G401.6 (cell line): Measurements from ENCODE around the gene DLG5.

ENCODE experiments used
- FAIRE-seq: peaks from 2 replicates; lab custom pipeline; 2012; peaks lifted over from hg19 to GRCh38; lab: Jason Lieb, UNC

The DLG5 gene

GRCh38 chr10:77843264-77843663 lies 83.3 kb downstream of the DLG5 start:
- no peak for FAIRE-seq

- no peak for FAIRE-seq
Observed at GRCh38 chr10:77842652-77843212, 83.8 kb downstream of the DLG5 start.

DNA sequence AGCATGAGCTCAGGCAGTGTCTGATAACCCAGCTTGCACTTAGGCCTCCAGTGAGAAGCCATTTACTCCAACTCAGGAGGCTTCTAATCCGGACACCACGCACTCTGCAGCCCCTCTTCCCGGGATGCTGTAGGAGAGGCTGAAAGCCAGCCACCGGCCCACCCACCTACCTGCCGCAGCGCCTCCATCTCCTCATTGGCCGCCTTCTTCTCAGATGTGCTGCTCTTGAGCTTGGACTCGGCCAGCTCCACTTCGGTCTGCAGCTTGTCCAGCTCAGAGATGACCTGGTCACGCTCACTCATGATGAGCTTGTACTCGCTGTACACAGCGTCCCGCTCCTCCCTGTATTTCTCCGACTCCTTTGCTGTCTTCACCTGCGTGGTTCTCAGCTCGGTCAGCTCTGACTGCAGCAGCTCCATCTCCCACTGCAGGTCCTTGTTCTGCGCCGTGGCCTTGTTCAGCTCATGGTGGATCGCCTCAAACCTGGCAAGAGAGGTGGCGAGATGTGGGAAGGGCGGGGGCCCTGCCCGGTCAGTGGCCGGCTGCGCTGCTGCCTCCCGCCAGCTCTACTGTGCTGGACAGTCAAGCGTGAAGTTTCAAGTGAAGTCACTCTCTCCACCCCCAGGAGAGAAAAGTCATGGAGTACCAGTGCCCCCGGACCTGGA lies 84.7 kb downstream of the DLG5 start:
- no peak for FAIRE-seq

- no peak for FAIRE-seq
Observed at GRCh38 chr10:77840636-77841035, 85.9 kb downstream of the DLG5 start.

- FAIRE-seq: no peak
Observed at GRCh38 chr10:77837925-77838595, 88.5 kb downstream of the DLG5 start.

DNA sequence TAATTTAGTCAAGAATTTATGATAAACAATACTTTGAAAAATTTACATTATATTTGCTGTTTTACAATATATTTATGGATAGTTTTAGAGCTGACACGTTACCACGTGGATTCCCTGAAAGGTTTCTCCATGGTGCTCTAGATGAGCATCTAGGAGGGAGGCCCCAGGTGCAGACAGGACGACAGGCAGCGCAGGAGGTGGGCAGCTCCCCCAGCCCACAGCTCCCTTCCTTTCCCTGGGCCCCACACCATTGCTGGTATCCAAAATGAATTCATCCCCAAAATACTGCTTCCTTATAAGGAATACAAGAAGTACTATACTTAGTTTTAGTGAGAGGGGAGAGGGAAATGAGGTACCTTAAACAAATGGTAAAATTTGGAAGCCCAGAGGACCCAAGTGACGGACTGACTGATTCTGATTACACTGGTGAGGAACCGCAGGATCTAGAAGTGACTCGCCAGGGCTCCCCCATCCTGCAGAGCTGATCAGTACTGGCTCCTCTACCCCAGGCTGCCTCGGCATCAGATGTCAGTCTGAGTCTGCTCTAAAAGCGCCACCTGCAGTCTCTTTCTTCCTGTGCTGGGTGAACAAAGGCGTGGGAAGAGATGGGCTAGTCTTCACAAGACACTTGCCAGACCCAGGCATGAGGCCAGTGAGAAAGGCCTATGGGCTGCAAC lies 89.2 kb downstream of the DLG5 start:
- FAIRE-seq: no peak

DNA sequence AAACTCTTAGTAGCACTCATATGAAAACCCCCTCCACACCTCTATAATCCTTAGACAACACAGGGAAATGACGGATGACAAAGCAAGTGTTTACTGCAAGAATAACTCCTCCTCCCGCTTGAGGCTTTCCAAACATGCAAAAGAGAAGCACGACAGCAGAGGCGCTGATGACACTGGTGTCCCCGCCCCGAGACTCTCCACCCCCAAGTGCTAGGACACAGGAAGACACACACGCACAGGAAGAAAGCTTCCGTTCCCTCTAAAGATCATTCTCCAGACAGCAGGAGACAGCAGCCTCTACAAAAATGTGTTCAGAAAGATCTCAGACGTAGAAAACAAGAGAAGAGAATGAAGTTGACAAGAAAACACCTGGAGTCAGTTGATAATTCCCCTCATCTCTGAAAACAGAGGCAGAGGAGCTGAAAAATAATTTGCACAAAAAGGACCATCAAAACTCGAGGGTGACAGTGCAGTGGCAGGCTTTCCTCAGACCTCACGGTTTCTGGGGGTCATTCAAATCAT lies 90.2 kb downstream of the DLG5 start:
- FAIRE-seq: no peak

DNA sequence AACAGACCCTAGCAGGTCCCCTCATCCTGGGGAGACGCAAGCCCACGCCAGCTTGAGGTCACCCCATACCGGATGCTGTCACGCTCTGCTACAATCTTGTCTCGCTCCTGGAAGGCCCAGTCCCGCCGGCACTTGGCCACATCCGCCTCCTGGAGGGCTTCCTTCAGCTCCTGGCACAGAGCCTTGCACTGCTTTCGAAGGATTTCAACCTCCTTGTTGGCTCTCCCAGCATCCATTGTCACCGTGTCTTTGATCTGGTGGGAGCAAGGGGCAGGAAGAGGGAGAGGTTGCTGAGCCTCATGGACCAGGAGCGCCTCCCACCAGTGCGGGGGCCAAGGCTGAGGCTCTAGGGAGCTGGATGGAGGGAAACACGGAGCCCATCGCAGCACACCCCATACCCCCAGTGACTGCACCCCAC lies 90.9 kb downstream of the DLG5 start:
- no peak for FAIRE-seq

DNA sequence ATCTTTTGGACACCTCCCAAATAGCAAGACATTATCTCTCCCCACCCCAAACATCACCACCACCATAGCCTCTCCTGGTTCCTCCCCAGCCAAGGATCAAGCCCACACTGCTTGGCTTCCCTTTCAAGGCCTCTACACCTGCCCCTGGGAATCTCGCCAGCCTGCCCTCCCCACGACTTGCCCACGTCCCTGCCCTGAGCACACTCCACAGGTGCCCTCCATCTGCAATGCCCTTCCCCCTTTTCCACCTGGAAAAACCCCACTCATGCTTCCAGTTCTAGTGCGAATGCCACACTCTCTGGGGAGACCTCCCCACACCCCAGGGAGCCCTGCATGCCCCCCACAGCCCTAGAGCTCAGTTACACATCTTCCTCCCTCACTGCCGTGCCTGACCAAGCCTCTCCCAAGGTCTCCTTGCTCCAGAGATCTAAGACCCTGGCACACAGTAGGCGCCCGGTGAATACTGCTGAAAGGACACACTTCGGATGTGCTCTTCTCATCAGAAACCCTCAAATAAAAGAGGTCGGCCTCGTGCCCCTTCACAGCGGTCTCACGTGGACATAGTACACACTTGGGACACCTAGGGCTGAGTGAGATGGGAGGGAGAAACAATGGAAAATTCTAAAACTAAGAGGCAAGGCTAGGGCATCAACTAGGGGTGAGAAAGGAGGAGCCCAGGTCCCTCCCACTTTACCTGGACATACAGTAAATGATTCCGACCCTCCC lies 91.4 kb downstream of the DLG5 start:
- no peak for FAIRE-seq

- no peak for FAIRE-seq
Observed at GRCh38 chr10:77834540-77834939, 92.0 kb downstream of the DLG5 start.

- no peak for FAIRE-seq
Observed at GRCh38 chr10:77833792-77834191, 92.8 kb downstream of the DLG5 start.

GRCh38 chr10:77833225-77833624 lies 93.3 kb downstream of the DLG5 start:
- no peak for FAIRE-seq

DNA sequence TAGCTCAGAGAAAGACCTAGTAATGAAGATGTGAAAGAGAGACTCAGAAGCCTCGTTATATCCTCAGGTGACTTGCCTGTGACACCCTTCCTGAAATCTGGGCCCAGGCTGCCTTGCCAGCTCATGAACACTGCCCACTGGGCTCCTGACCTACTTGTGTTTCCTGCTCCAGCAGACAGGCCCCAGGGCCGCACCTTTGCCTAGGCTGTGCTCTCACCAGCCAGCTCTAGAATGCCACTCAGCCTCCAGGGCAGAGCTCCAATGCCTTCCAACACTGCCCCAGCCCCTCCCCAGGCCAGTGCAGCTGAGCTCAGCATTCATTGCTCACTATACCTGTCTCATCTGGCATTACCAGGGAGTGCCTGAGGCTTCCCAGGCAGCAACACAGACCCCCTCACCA lies 94.3 kb downstream of the DLG5 start:
- FAIRE-seq: no peak

DNA sequence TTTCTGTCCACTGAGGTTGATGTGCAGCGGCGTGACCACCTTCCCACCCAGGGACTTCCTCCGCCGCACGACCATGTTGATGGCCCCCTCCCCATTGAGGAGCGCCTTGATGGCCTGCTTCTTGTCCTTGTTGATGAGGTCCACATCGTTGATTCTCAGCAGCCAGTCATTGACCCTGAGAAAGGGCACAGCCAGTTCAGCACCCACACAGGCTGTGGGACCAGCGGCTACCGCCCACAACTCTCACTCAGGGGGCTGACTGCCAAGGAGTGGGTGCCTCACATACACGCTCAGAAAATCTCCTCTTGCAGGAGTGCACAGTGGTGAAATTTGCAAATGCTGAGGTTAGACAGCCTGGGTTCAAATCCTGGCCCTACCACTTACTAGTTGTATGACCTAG lies 97.2 kb downstream of the DLG5 start:
- no peak for FAIRE-seq

GRCh38 chr10:77828377-77828776 lies 98.2 kb downstream of the DLG5 start:
- no peak for FAIRE-seq

DNA sequence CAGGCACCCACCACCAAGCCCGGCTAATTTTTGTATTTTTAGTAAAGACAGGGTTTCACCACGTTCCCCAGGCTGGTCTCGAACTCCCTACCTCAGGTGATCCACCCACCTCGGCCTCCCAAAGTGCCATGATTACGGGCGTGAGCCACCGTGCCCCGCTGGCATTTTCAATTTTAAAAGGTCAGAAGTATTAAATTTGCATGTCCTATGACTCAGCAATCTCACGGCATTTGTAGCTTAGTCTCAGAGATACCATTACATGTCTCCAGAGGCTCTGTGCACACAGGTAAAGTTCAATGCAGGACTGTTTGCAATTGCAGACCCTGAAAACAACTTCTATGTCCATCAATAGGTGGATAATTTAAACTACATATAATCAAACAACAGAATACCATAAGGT lies 99.2 kb downstream of the DLG5 start:
- no peak for FAIRE-seq

- no peak for FAIRE-seq
Observed at GRCh38 chr10:77825965-77826364, 100.6 kb downstream of the DLG5 start.

DNA sequence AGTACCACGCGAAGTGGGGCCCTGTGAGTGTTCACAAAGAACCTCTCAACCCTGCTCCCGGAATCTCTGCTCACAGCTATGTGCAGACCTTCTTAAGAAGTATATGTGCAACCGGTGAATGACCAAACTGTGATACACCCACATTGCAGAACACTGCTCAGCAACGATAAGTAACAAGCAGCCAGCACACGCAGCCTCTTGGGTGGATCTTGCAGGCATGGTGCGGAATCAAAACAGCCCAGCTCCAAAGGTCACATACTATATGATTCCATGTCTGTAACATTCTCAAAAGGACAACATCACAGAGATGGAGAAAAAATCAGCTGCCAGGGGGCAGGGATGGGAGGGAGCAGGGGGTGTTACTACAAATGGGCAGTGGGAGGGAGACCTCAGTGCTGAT lies 101.6 kb downstream of the DLG5 start:
- no peak for FAIRE-seq

DNA sequence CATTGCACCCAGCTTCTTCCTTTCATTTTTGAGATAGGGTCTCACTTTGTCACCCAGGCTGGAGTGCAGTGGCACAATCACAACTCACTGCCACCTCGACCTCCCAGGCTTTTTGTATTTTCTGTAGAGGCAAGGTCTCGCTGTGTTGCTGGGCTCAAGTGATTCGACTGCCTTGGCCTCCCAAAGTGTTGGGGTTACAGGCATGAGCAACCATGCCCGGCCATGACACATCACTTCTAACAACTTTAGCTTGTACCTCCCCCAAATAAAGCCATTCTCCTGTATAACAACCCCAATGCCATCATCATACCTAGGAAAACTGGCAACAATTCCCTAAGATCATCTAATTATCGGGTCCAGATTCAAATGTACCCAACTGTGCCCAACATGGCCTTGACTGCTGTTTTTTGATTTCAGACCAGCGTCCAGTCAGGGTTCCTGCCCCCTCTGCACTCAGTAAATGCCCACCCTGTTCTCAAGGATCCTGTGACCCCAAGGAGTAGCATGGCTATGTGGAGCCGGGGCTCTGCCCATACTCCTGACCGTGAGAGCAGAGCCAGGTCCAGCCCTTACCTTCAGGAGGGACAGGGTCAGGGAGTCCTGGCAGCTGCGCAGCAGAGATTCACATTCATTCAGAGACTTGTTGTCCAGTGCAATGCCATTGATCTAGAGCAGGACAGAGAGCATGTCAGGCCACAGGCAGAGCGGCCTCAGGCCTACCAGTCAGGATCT lies 102.6 kb downstream of the DLG5 start:
- FAIRE-seq: no peak

- FAIRE-seq: no peak
Observed at GRCh38 chr10:77821551-77821950, 105.0 kb downstream of the DLG5 start.

DNA sequence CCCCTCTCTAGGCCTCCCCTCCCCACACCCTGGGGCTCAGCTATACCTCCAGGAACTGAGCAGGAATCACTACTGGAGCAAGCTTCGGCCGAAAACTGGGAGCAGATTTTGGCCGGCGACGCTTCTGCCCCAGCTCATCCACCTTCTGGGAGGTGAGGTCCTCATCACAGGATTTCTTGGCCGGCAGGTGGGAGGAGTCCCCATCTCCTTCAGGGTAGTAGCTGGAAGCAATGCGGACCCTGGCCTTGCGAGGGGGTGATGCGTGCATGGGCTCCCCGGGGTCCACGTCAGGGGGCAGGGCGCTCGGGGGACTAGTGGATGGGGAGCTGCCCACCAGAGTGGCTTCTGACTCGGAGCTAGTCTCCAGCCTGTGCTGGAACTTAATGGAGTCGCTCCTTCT lies 105.5 kb downstream of the DLG5 start:
- no peak for FAIRE-seq

GRCh38 chr10:77820349-77820748 lies 106.2 kb downstream of the DLG5 start:
- FAIRE-seq: no peak
